HEK293 (cell line): Measurements from ENCODE around the gene ZHX3.

Experiments used
- CTCF ChIA-PET: fragments of 350-600 bp; formaldehyde crosslinking; extraction: SDS; loops from one replicate; lab custom pipeline; 2021; ENCODE audit warnings: antibody characterized with exemption; lab: Yijun Ruan, JAX
- POLR2A ChIA-PET: fragments of 300-600 bp; formaldehyde crosslinking; extraction: SDS; loops from one replicate; lab custom pipeline; 2020; ENCODE audit warnings: antibody characterized with exemption, inconsistent platforms; lab: Yijun Ruan, JAX
- H3K27ac ChIP-seq: fragments of 200-500 bp; sonication (Bioruptor generic); 2 replicates; pipeline ENCODE4 v1.5.1; 2014; ENCODE audit warnings: low read depth, low read length, control low read depth, inconsistent platforms; ENCODE audit errors: extremely low read depth
- H3K36me3 ChIP-seq, 2 experiments: fragments of 200-500 bp in 1 of 2; sonication (Bioruptor generic) in 1 of 2; 1 replicate in 1 of 2; 2 replicates in 1 of 2; pipeline ENCODE4 v1.5.1; 2014 to 2017; ENCODE audit warnings: inconsistent platforms in 2 of 2, low read length in 2 of 2; ENCODE audit not compliant: control insufficient read depth in 2 of 2, insufficient read depth in 1 of 2
- H3K4me1 ChIP-seq: fragments of 200-500 bp; sonication (Bioruptor generic); 2 replicates; pipeline ENCODE4 v1.5.1; 2014; ENCODE audit warnings: mild to moderate bottlenecking, low read length, inconsistent platforms; ENCODE audit not compliant: control insufficient read depth, insufficient read depth
- H3K4me3 ChIP-seq: 2 replicates; pipeline ENCODE4 v1.5.1; 2011; ENCODE audit warnings: low read depth, mild to moderate bottlenecking, control low read depth, low read length, moderate library complexity
- H3K9me3 ChIP-seq: fragments of 200-500 bp; sonication (Bioruptor generic); 2 replicates; pipeline ENCODE4 v1.5.1; 2014; ENCODE audit warnings: low read depth, low read length, inconsistent platforms; ENCODE audit not compliant: control insufficient read depth, insufficient read depth
- GLI2 ChIP-seq: fragments of 450-650 bp; formaldehyde crosslinking; IDR thresholded peaks from 2 replicates; pipeline ENCODE4; 2017; ENCODE audit warnings: missing biosample characterization, missing genetic modification characterization, low read depth, borderline replicate concordance
- MZF1 ChIP-seq: fragments of 450-650 bp; formaldehyde crosslinking; IDR thresholded peaks from 2 replicates; pipeline ENCODE4 v1.5.1; 2017; ENCODE audit warnings: missing biosample characterization, missing genetic modification characterization, borderline replicate concordance
- PBX3 ChIP-seq: sonication (generic); formaldehyde crosslinking; IDR thresholded peaks from 2 replicates; pipeline ENCODE4 v1.8.1; 2022; ENCODE audit warnings: mild to moderate bottlenecking, moderate library complexity, missing genetic modification reagents
- SALL2 ChIP-seq: fragments of 450-650 bp; formaldehyde crosslinking; IDR thresholded peaks from 2 replicates; pipeline ENCODE4 v1.5.0; 2017; ENCODE audit warnings: missing biosample characterization, mild to moderate bottlenecking, missing genetic modification characterization, borderline replicate concordance
- SCRT2 ChIP-seq: fragments of 450-650 bp; formaldehyde crosslinking; IDR thresholded peaks from 2 replicates; pipeline ENCODE4 v1.5.1; 2016; ENCODE audit warnings: missing biosample characterization, missing genetic modification characterization
- YY1 ChIP-seq: fragments of 450-650 bp; formaldehyde crosslinking; IDR thresholded peaks from 2 replicates; pipeline ENCODE4 v1.5.1; 2018; ENCODE audit warnings: missing biosample characterization, missing genetic modification characterization
- ZBTB10 ChIP-seq: fragments of 450-650 bp; formaldehyde crosslinking; IDR thresholded peaks from 2 replicates; pipeline ENCODE4 v1.5.1; 2016; ENCODE audit warnings: missing biosample characterization, missing genetic modification characterization
- ZBTB11 ChIP-seq: fragments of 450-650 bp; formaldehyde crosslinking; conservative IDR thresholded peaks from 2 replicates; pipeline ENCODE4 v1.5.1; 2016; ENCODE audit warnings: low read depth, missing biosample characterization, missing genetic modification characterization
- ZBTB21 ChIP-seq: fragments of 450-650 bp; formaldehyde crosslinking; IDR thresholded peaks from 2 replicates; pipeline ENCODE4 v1.5.1; 2017; ENCODE audit warnings: missing biosample characterization, missing genetic modification characterization
- ZBTB44 ChIP-seq: fragments of 450-650 bp; IDR thresholded peaks from 2 replicates; pipeline ENCODE4 v1.5.1; 2018; ENCODE audit warnings: missing biosample characterization, mild to moderate bottlenecking, missing genetic modification characterization
- ZBTB6 ChIP-seq: fragments of 450-650 bp; formaldehyde crosslinking; IDR thresholded peaks from 2 replicates; pipeline ENCODE4 v1.5.1; 2017; ENCODE audit warnings: missing biosample characterization, missing genetic modification characterization
- ZNF114 ChIP-seq: fragments of 450-650 bp; formaldehyde crosslinking; IDR thresholded peaks from 2 replicates; pipeline ENCODE4 v1.5.0; 2017; ENCODE audit warnings: missing biosample characterization, missing genetic modification characterization
- ZNF16 ChIP-seq: fragments of 450-650 bp; formaldehyde crosslinking; IDR thresholded peaks from 2 replicates; pipeline ENCODE4 v1.5.1; 2016; ENCODE audit warnings: low read depth, missing biosample characterization, missing genetic modification characterization
- ZNF19 ChIP-seq: fragments of 450-650 bp; formaldehyde crosslinking; IDR thresholded peaks from 2 replicates; pipeline ENCODE4; 2016; ENCODE audit warnings: missing biosample characterization, missing genetic modification characterization, low read depth
- ZNF202 ChIP-seq: fragments of 450-650 bp; formaldehyde crosslinking; IDR thresholded peaks from 2 replicates; pipeline ENCODE4 v1.5.1; 2016; ENCODE audit warnings: missing biosample characterization, missing genetic modification characterization, borderline replicate concordance
- ZNF416 ChIP-seq: fragments of 450-650 bp; formaldehyde crosslinking; IDR thresholded peaks from 2 replicates; pipeline ENCODE4 v1.5.1; 2016; ENCODE audit warnings: missing biosample characterization, missing genetic modification characterization
- ZNF600 ChIP-seq: fragments of 450-650 bp; formaldehyde crosslinking; IDR thresholded peaks from 2 replicates; pipeline ENCODE4 v1.5.1; 2016; ENCODE audit warnings: missing biosample characterization, missing genetic modification characterization
- ZNF677 ChIP-seq: fragments of 450-650 bp; IDR thresholded peaks from 2 replicates; pipeline ENCODE4 v1.5.0; 2018; ENCODE audit warnings: missing biosample characterization, mild to moderate bottlenecking, missing genetic modification characterization, moderate library complexity
- ZSCAN23 ChIP-seq: fragments of 450-650 bp; formaldehyde crosslinking; IDR thresholded peaks from 2 replicates; pipeline ENCODE4 v1.5.1; 2016; ENCODE audit warnings: missing biosample characterization, missing genetic modification characterization
- TF ChIP-seq, protein P1 (sequence below): fragments of 450-650 bp; formaldehyde crosslinking; IDR thresholded peaks from 2 replicates; pipeline ENCODE4 v1.5.1; 2016; ENCODE audit warnings: missing biosample characterization, missing genetic modification characterization

ZHX3 gene

GRCh38 chr20:41299899-41300298 is 17.6 kb downstream of the ZHX3 start (continued):
- no peak for TF ChIP-seq ZNF416 (tag by site-specific recombination)
- no peak for TF ChIP-seq ZNF19 (tag by site-specific recombination)
- TF ChIP-seq ZBTB6, result no peak
- no peak for TF ChIP-seq SALL2
- no peak for TF ChIP-seq ZNF202 (tag by site-specific recombination)

DNA sequence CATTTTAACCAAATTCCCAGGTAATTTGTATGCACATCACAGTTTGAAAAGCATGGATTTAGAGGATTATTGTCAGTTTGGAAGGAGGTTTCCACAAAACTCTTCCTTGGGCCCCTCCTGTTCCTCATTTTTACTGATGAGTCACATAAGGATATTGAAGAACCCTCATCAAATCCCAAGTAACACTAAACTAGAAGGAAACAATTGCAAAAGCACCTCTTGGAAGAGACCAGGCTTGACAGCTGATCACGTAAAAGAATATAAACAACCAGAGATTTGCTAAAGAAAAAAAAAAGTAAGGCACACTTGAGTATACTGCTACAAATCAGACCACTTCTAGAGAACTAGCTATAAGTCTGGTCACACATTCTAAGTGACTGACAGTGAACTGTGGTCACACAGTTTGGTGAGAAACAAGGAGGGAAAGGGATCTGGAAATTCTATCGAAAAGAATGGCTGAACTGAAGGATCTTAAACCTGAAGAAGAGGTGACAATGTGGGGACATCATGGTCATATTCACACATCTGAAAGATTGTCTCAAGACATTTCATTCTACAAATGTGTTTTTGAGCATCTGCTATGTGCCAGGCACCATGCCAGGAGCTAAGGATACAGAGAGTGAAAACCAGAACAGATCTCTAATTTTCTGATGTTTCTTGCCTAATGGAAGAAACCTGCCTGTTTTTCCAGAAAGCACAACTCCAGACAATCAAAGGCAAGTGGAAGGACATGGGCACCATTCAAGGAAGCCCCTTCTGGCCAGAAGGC is 24.1 kb downstream of the ZHX3 start:
- no peak overlapping the region for H3K27ac ChIP-seq
- no peaks in the 10 kb centered on the region for H3K36me3 ChIP-seq
- H3K9me3 ChIP-seq, result no peaks in the 10 kb centered on the region
- POLR2A ChIA-PET, result no interaction called here
- H3K4me3 ChIP-seq, result no peak overlapping the region
- no peak for TF ChIP-seq ZNF600 (tag by site-specific recombination)
- no peak for TF ChIP-seq SCRT2
- TF ChIP-seq ZNF114 (tag by site-specific recombination), result no peak
- no peak for TF ChIP-seq YY1 (tag by site-specific recombination)
- no peak for TF ChIP-seq ZNF677
- TF ChIP-seq ZSCAN23 (tag by site-specific recombination), result no peak
- TF ChIP-seq ZBTB10 (tag by site-specific recombination), result no peak
- no peak for TF ChIP-seq ZBTB21 (tag by site-specific recombination)
- no peak for TF ChIP-seq GLI2
- TF ChIP-seq ZBTB6, result no peak
- no peak for TF ChIP-seq ZBTB11 (tag by site-specific recombination)
- TF ChIP-seq PBX3 (CRISPR knock-in tag), result no peak
- TF ChIP-seq MZF1, result no peak
- TF ChIP-seq, protein P1, sequence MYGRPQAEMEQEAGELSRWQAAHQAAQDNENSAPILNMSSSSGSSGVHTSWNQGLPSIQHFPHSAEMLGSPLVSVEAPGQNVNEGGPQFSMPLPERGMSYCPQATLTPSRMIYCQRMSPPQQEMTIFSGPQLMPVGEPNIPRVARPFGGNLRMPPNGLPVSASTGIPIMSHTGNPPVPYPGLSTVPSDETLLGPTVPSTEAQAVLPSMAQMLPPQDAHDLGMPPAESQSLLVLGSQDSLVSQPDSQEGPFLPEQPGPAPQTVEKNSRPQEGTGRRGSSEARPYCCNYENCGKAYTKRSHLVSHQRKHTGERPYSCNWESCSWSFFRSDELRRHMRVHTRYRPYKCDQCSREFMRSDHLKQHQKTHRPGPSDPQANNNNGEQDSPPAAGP, result no peak
- no peak for TF ChIP-seq ZNF16
- TF ChIP-seq ZBTB44, result no peak
- H3K4me1 ChIP-seq, result no peaks in the 10 kb centered on the region
- CTCF ChIA-PET, result no interaction called here
